NCI-H345 treated with DMSO at 0.1 percent for 48 hours (cell line): ENCODE measurements around the gene PCSK5.

Source experiments
- DNase-seq: peaks from one replicate; lab custom pipeline; 2025; ENCODE audit not compliant: unreplicated experiment; lab: John Stamatoyannopoulos, UW

The PCSK5 gene

DNA sequence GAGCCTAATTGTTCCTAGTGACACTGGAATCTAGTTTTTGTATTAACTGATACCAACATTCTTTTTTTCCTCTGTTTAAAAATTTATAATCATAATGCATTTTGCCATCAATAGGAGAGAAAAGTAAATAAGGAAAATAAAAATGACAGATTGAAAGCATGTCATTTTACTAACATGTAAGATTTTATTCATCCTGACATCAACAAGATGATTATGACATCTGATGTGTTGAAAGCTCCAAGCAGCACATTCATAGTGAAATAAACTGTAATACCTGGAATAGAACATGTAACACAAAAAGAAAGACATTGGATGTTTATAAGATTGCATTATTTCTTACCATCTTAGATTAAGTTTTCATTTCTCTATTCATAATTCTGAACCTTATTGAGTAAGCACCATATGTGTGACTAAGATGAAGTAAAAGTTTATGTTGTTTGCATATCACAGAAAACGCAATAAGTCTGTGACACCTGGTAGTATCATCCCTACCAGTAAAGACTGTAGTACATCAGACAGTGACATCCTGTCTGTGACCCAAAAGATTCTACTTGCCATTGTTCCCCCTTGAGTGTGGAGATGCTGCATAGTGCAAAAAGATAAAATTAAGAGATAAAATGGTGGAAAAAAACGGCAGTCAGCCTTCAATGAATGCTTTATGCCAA, 225.6 kb downstream of the PCSK5 start:
- DNase-seq = no peak

DNA sequence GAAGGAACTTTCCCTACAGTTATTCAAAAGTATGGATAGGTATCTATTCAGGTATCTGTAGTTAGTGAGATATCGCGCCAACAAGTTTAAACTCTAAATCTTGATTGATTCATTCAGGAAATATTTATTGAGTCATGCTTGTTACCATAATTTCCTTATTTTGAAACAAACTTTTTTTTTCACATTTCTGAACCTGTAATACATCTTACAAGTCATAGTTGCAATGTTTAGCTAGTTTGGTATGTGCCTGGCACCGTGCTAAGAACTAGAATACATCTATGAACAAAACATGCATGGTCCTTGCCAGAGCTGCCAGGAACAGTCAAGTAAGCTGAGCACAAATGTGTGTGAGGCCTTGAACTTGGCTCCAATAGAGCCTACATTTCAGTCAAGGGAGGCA, 226.4 kb downstream of the PCSK5 start:
- no peak for DNase-seq

- DNase-seq = no peak
Measured at GRCh38 chr9:76127637-76128036, 237.2 kb downstream of the PCSK5 start.

- DNase-seq = peak; percentile 1
Measured at GRCh38 chr9:76135902-76136301, 245.4 kb downstream of the PCSK5 start.

DNA sequence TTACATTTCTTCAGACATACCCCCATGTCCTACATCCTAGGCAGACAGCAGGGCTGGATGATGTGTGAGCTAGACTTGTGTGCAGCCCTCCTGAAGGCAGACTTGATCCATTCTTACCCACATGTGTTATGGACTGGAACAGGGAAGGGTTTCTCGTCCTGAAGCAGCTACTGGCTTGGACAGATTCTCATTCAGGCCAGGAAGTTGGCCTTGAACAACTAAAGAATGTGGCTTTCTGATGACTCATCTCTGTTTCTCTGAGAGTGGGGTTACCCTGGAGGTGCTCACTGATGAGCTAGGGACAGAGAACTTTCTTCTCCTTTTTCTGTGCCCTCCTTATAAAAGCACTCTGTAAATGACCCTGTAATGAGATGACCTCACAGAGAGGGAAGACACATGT, 246.5 kb downstream of the PCSK5 start:
- DNase-seq = no peak

- DNase-seq = no peak
Measured at GRCh38 chr9:76137931-76138330, 247.5 kb downstream of the PCSK5 start.

- no peak for DNase-seq
Measured at GRCh38 chr9:76138360-76138759, 247.9 kb downstream of the PCSK5 start.

DNA sequence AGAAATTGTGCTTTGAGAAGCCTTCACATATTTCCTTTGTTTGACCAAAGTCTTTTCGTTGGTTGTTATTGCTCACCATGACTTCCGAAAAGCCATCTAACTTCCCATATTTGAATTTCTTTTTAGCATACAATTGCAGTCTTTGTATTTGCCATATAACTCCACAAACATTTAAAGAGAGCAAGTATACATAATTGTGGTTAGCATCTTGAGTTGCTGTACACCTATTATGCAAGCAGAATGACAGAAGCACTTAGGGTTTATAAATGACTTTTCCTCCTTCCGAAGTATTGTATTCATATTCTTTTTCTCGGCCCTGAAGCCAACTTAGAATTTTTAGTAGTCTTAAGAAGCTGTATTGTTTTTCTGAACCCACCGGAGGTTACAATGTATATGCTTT, 253.4 kb downstream of the PCSK5 start:
- no peak for DNase-seq

GRCh38 chr9:76150013-76150412, 259.5 kb downstream of the PCSK5 start:
- no peak for DNase-seq

DNA sequence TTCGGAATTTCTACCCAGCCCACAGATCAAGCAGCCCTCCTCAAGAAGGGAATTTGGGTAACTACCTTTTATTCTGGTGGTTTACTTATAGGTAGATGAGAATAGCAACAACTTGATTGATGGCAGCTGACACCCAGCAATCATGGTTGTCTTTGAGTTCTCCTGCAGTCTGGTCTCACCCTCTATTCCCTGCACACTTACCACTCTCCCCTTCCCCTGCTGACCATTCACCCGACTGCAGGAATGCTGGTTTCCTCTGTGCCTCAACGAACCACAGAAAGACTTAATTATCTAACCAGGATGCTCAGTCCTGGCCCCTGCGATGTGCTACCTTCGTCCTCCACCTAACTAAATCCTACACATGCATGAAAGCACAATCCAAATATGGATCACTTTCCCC, 260.8 kb downstream of the PCSK5 start:
- no peak for DNase-seq

- no peak for DNase-seq
Measured at GRCh38 chr9:76153339-76153738, 262.9 kb downstream of the PCSK5 start.

GRCh38 chr9:76153902-76154629, 263.6 kb downstream of the PCSK5 start:
- DNase-seq = no peak

DNA sequence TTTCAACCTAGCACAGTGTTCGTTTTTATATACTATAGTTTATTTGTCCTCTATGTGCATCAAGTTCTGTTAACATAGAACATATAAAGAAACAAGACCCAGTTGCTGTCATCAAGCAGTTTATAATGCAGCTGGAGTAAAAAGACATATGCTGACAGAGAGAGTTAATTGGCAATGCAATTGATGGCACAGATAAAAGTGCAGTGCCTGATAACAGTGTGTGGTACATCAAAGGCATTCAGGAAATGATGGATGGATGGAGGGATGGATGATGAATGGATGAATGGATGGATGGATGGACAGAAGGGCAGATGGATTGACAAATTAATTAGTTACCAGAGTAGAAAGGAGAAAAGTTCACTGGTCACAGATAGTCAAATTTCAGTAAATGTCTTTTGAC, 264.9 kb downstream of the PCSK5 start:
- no peak for DNase-seq

DNA sequence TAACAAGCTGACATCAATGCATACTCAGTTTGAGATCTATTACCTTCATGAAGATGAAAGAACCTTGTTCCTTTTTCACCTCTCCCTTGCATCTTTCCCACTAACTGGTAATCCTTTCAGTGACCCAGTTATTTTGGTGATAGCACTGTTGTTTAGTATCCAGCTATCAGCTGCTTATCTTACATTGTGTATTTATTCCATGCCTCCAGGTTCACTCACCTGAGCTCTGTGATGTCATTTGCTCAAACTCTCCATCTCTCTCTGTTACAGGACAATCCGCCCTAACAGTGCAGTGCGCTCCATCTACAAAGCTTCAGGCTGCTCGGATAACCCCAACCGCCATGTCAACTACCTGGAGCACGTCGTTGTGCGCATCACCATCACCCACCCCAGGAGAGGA, 268.2 kb downstream of the PCSK5 start:
- no peak for DNase-seq

GRCh38 chr9:76159293-76159926, 268.9 kb downstream of the PCSK5 start:
- no peak for DNase-seq

DNA sequence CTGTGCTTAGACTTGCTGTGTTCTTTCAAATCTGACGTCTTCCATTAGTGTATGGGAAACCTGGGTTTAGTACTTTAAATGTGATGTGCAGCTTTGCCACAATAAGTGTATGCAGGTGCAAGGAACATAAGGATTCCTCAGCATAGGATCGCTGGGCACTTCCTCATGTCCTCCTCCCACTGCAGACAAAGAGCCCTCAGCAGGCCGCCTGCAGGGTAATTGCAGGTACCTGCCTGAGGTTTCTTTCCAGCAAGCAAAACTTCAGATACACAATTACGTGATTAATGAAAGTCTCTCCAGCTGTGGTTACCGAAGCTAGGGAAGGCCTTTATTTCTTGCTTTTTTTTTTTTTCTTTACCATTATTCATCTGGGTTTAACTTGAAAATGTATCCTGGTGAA, 270.6 kb downstream of the PCSK5 start:
- peak; percentile 24 for DNase-seq

DNA sequence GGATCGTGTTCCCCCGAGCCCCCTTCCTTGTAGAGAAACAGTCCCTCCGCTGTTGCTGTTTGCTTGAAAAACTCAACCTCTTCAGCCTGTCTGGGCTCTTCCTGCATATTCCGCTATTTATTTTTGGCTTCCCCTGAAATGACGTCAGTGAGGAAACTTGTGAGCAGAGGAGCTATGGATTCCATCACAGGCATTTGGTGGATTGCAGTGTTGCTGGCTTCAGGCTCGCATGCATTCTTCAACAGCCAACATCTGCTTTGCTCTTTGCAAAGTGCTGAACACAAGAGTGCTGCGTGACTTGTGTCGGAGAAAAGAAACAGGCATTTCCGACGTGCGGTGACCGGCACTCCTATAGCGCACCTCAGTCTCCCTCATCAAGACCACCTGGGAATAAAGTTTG, 271.1 kb downstream of the PCSK5 start:
- no peak for DNase-seq

DNA sequence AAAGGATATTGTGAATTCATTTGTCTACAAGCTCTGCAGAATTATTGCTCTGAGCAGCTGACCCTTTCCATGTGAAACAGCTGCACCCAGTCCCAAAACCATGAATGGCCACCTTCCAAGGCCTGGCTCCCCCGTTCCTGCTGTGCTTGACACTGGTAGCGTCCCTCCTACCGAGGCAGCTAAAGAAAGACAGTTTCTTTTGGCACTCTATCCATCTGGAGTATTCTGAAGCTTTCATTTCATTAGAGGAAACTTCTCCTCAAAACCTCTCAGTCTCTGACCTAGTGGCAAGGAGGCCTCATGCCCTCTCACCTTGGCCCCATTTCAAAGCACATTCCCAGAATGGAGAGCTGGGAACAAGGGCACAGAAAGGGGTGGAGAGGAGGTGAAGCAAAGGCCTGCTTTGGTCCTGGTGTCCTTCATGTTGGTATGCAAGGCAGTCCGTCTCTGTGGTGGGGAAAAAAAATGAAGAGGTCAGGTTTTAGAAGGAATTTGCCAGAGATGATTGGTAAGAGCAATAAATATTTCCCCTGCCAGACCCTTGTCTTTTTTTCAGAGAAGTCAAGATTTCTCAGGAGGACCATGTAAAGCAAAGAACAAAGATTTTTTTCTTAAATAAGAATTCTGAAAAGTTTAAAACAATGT, 271.7 kb downstream of the PCSK5 start:
- DNase-seq = no peak

- DNase-seq = no peak
Measured at GRCh38 chr9:76162751-76163500, 272.5 kb downstream of the PCSK5 start.

- no peak for DNase-seq
Measured at GRCh38 chr9:76166526-76166925, 276.1 kb downstream of the PCSK5 start.

GRCh38 chr9:76176171-76176570, 285.7 kb downstream of the PCSK5 start:
- DNase-seq = no peak
